ENCODE data around the gene ATXN3L. TPM values are rescaled to one million over a fixed set of nuclear protein-coding genes. Genes with fewer than 3 reads are reported as not detected.

The ATXN3L gene
- total RNA-seq, 1 experiment from 2014 or later: not detected

DNA sequence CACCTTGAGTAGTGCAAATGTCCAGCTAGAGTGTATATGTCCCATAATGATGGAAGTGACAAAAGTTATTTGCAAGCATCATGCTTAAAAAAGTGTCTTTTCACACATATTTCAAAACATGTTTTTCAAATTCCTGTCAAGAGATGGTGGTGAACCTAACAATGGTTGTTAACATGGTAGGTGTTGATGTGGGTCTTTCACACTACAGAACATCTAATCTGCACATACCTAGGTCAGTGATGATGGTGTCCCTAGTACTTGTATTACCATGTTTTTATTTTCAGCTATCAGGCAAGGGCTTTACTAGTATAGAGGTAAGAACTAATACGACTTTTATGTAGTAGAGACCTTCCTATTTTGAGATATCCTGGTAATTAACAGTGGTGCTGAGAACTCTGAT is 3.4 kb upstream of the ATXN3L start:
- Histone ChIP-seq H3K4me2 (ENCODE audit: low read length) (no peak overlapping the region), H3K79me2 (ENCODE audit: low read length) (no peaks in the 10 kb centered on the region), H4K20me1 (ENCODE audit: low read length) (no peaks in the 10 kb centered on the region), H3K9ac (ENCODE audit: low read length) (no peak overlapping the region), H3K9me2 (replicated peaks; ENCODE audit: low read length) (no peaks in the 10 kb centered on the region), H2AFZ (ENCODE audit: low read length) (no peak overlapping the region), H3K4me3 (ENCODE audit: low read length) (no peak overlapping the region), H3K27ac (ENCODE audit: low read length) (no peak overlapping the region), H3K9me3 (ENCODE audit: low read length) (no peaks in the 10 kb centered on the region), H3F3A (ENCODE audit: low read length, unreplicated experiment) (no peaks in the 10 kb centered on the region), H3K4me1 (ENCODE audit: insufficient read depth, low read length) (no peaks in the 10 kb centered on the region), H3K36me3 (ENCODE audit: low read depth, low read length) (no peaks in the 10 kb centered on the region), H3K27me3 (ENCODE audit: low read length) (no peaks in the 10 kb centered on the region)
- ATAC-seq (no peak), DNase-seq (no peak)
- ChIA-PET POLR2A (ENCODE audit: unreplicated experiment) (no interaction called here), CTCF (no interaction called here)
- no TSS peak for BruUV-seq (replicated peaks)
- TF ChIP-seq EZH2 (IDR thresholded peaks at IDR 0.05; ENCODE audit: low read length, unreplicated experiment) (no peak), EZH2phosphoT487 (IDR thresholded peaks at IDR 0.05; ENCODE audit: borderline replicate concordance, low read length) (no peak), CTCF (conservative IDR thresholded peaks at IDR 0.05; ENCODE audit: low read depth, low read length) (no peak)
- intact Hi-C loops (cut with micrococcal nuclease): no loop called here

DNA sequence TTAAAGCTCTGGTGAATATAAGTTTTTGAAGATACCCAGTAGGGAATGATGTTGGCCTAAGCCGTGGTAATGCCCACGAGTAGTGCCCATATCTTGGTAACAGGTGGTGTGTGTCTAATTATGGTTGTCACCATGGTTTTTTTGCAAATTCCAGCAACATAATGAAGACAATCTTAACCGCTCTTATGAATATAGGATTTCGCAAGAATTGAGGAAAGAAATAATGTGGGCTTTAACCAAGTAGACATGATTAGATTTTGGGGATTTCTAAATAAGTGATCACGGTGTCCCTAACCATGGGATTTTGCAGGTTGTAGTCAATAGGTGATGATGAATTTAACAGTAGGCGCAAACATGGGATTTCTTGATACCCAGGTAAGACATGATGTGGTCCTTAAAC is 2.5 kb downstream of the ATXN3L start:
- BruUV-seq (replicated peaks): no TSS peak
- TF ChIP-seq EZH2phosphoT487 (IDR thresholded peaks at IDR 0.05; ENCODE audit: borderline replicate concordance, low read length): no peak
- no peak for TF ChIP-seq CTCF (conservative IDR thresholded peaks at IDR 0.05; ENCODE audit: low read depth, low read length)
- TF ChIP-seq EZH2 (IDR thresholded peaks at IDR 0.05; ENCODE audit: low read length, unreplicated experiment): no peak
- Histone ChIP-seq H3K4me1 (ENCODE audit: insufficient read depth, low read length) (no peaks in the 10 kb centered on the region), H3F3A (ENCODE audit: low read length, unreplicated experiment) (no peaks in the 10 kb centered on the region), H3K9ac (ENCODE audit: low read length) (no peak overlapping the region), H3K9me2 (replicated peaks; ENCODE audit: low read length) (no peaks in the 10 kb centered on the region), H2AFZ (ENCODE audit: low read length) (no peak overlapping the region), H3K4me3 (ENCODE audit: low read length) (no peak overlapping the region), H3K79me2 (ENCODE audit: low read length) (no peaks in the 10 kb centered on the region), H4K20me1 (ENCODE audit: low read length) (no peaks in the 10 kb centered on the region), H3K27me3 (ENCODE audit: low read length) (no peaks in the 10 kb centered on the region), H3K4me2 (ENCODE audit: low read length) (no peak overlapping the region), H3K9me3 (ENCODE audit: low read length) (no peaks in the 10 kb centered on the region), H3K36me3 (ENCODE audit: low read depth, low read length) (no peaks in the 10 kb centered on the region), H3K27ac (ENCODE audit: low read length) (no peak overlapping the region)
- DNase-seq (no peak), ATAC-seq (no peak)
- ChIA-PET CTCF (no interaction called here), POLR2A (ENCODE audit: unreplicated experiment) (no interaction called here)
- intact Hi-C loops (cut with micrococcal nuclease): no loop called here

DNA sequence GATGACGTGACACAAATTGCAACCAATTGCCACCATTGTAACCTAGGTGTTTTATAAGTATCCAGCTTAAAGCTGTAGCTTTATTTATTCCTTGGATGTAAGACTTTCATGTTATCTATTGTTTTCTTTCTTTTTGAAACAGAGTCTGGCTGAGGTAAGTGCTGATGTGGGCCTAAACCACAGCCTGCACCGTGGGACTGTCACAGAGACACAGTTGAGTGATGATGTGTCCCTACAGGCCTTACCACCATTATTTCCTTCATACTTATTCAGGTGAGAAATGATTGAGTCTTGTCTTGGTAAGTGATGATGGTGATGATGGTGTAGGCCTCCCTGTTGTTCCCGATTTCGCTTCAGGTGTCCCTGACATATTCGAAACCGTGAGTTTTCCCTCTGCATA is 8.3 kb downstream of the ATXN3L start:
- H3K9me3 ChIP-seq (ENCODE audit: low read length): no peaks in the 10 kb centered on the region
- H3K79me2 ChIP-seq (ENCODE audit: low read length): no peaks in the 10 kb centered on the region
- intact Hi-C loops (cut with micrococcal nuclease): no loop called here
- no peaks in the 10 kb centered on the region for H4K20me1 ChIP-seq (ENCODE audit: low read length)
- DNase-seq: no peak
- ChIA-PET POLR2A (ENCODE audit: unreplicated experiment) (no interaction called here), CTCF (no interaction called here)
- H3K9me2 ChIP-seq (replicated peaks; ENCODE audit: low read length): no peaks in the 10 kb centered on the region
- no peak overlapping the region for H2AFZ ChIP-seq (ENCODE audit: low read length)
- H3K27me3 ChIP-seq (ENCODE audit: low read length): no peaks in the 10 kb centered on the region
- H3K36me3 ChIP-seq (ENCODE audit: low read depth, low read length): no peaks in the 10 kb centered on the region
- H3K27ac ChIP-seq (ENCODE audit: low read length): no peak overlapping the region
- no peaks in the 10 kb centered on the region for H3F3A ChIP-seq (ENCODE audit: low read length, unreplicated experiment)
- no peak overlapping the region for H3K4me2 ChIP-seq (ENCODE audit: low read length)
- no peak overlapping the region for H3K9ac ChIP-seq (ENCODE audit: low read length)
- TF ChIP-seq EZH2phosphoT487 (IDR thresholded peaks at IDR 0.05; ENCODE audit: borderline replicate concordance, low read length): no peak
- TF ChIP-seq CTCF (conservative IDR thresholded peaks at IDR 0.05; ENCODE audit: low read depth, low read length): no peak
- no peak for TF ChIP-seq EZH2 (IDR thresholded peaks at IDR 0.05; ENCODE audit: low read length, unreplicated experiment)
- no peaks in the 10 kb centered on the region for H3K4me1 ChIP-seq (ENCODE audit: insufficient read depth, low read length)
- no peak overlapping the region for H3K4me3 ChIP-seq (ENCODE audit: low read length)
- no TSS peak for BruUV-seq (replicated peaks)
- no peak for ATAC-seq

Data from PC-3 (cell line).